Measurements from ENCODE around the gene MAD2L2. TPM values are rescaled to one million over a fixed set of nuclear protein-coding genes. Genes with fewer than 3 reads are reported as not detected.

MAD2L2 gene
- total and polyA plus RNA-seq, 4 experiments from 2014 or later, result 20.7 to 55.1 (median 37.1) TPM

DNA sequence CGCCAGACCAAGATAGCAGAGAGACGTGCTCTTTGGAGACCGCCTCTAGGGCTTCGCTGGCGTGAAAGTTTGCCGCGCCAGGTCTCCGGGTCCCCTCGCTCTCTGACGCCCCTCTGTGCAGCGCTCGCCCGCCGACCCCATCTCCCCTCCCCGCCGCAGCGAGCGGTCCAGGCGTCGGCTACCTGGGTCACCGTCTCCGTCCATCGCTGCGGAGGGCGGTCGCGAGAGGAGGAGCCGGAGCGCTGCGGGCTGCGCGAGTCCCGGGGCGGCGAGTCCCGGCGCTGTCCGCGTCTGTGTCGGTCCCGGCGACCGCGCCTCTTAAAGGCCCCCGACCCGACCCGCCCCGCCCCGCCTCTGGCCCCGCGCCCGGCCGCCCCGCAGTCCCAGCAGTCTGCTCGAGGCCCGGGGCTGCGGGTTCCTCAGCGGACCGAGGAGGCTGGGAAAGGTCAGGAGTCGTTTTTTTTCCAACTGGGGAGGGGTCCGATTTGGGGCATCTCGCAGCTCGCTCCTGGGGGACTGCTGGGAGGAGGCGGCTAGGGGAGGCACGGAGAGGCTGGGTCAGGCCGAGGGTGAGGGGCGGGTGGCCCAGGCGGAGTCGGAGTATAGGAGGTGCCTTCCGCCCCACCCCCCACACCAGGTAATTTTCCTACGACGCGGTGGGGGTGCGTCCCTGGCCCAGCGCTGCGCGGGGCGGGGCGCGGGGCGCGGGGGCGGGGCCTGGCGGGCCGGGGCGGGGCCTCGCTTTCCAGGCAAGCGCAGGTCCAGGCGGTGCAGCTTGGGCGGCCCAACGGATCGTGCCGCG, 26.6 kb downstream of the MAD2L2 start, which contains the start of the genes FBXO2 and FBXO44:
Gene FBXO2 (minus strand): TSS at position 293 of the 802 bp plus-strand sequence. CDS start 89 bp downstream, at position 204.
Gene FBXO44 (plus strand): TSS at position 741 of the 802 bp plus-strand sequence. CDS start 959 bp downstream, outside the sequence.
- no peaks in the 10 kb centered on the region for H3K9me3 ChIP-seq (ENCODE audit: control insufficient read depth in 1 of 2, low read length in 2 of 2)
- Mint-ChIP-seq H3K9me3 (no peaks in the 10 kb centered on the region), H3K27ac (peak within 1 kb of the TSS in 5 of 7 donors; percentile 6 to 75 (median 60)), H3K4me1 (peaks cover 11 to 44% (median 31%) of the 10 kb centered on the region in 4 donors), H3K4me3 (peak within 1 kb of the TSS; percentile 66 to 84 (median 77)), H3K36me3 (peaks cover 0 to 7% of the 10 kb centered on the region in 2 donors), H3K27me3 (no peaks in the 10 kb centered on the region)
- peak within 1 kb of the TSS; percentile 55 to 58 for H3K4me3 ChIP-seq (ENCODE audit: low read length in 2 of 2)
- H3K36me3 ChIP-seq (ENCODE audit: insufficient read depth, low read length), result peaks cover 7% of the 10 kb centered on the region
- intact Hi-C loops (cut with micrococcal nuclease), result loop anchor here (1.0 kb wide), 2 partner anchors 10 to 27 kb away; partner anchors contain the start of genes FBXO6 and MAD2L2
- peak; percentile 50 to 77 (median 67) for DNase-seq
- H3K27ac ChIP-seq (ENCODE audit: low read depth, low read length), result peak within 1 kb of the TSS; percentile 38
- CTCF ChIA-PET (ENCODE audit: partially characterized antibody), result interaction anchor here (1.0 to 13.4 kb wide), 7 partner anchors 10 to 66 kb away, joined by 3 to 165 read pairs (median 4); partner anchors contain the start of gene FBXO6
- H3K4me1 ChIP-seq (ENCODE audit: insufficient read depth, low read length), result peaks cover 32% of the 10 kb centered on the region
- POLR2A ChIA-PET (ENCODE audit: partially characterized antibody), result interaction anchor here (0.7 to 8.1 kb wide), 9 partner anchors 9 to 642 kb away, joined by 3 to 73 read pairs (median 4); partner anchors contain the start of genes AGTRAP, FBXO6, MAD2L2 and TARDBP
- H3K27me3 ChIP-seq (ENCODE audit: insufficient read depth, low read length), result no peaks in the 10 kb centered on the region

DNA sequence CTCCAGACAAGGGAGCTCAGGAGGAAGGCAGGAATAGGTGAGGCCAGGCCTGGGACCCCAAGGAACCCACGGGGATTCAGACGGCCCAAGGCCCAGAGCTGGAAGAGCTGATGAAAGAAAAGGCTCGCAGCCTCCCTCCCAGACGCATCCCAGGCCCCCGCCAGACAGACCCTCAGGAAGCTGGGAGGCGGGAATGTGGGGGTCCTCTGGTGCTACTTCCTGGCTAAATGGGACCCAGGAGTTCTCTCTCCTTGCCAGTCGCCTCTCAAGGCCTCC, 27.1 kb downstream of the MAD2L2 start:
- no peaks in the 10 kb centered on the region for H3K9me3 ChIP-seq (ENCODE audit: control insufficient read depth in 1 of 2, low read length in 2 of 2)
- Mint-ChIP-seq H3K4me1 (peaks cover 11 to 47% (median 32%) of the 10 kb centered on the region in 4 donors), H3K27ac (peak overlapping the region in 4 of 7 donors; percentile 6 to 72 (median 42)), H3K36me3 (peaks cover 0 to 5% of the 10 kb centered on the region in 2 donors), H3K27me3 (no peaks in the 10 kb centered on the region), H3K4me3 (peak overlapping the region; percentile 46 to 75 (median 52)), H3K9me3 (no peaks in the 10 kb centered on the region)
- CTCF ChIA-PET (ENCODE audit: partially characterized antibody), result interaction anchor here (1.0 to 13.4 kb wide), 8 partner anchors 10 to 617 kb away, joined by 3 to 165 read pairs (median 4); partner anchors contain the start of gene FBXO6
- no peak for DNase-seq
- no peak overlapping the region for H3K4me3 ChIP-seq (ENCODE audit: low read length in 2 of 2)
- intact Hi-C loops (cut with micrococcal nuclease), result loop anchor here (1.0 kb wide), 2 partner anchors 11 to 28 kb away; partner anchors contain the start of genes FBXO6 and MAD2L2
- H3K27me3 ChIP-seq (ENCODE audit: insufficient read depth, low read length), result no peaks in the 10 kb centered on the region
- H3K27ac ChIP-seq (ENCODE audit: low read depth, low read length), result no peak overlapping the region
- peaks cover 7% of the 10 kb centered on the region for H3K36me3 ChIP-seq (ENCODE audit: insufficient read depth, low read length)
- peaks cover 33% of the 10 kb centered on the region for H3K4me1 ChIP-seq (ENCODE audit: insufficient read depth, low read length)
- POLR2A ChIA-PET (ENCODE audit: partially characterized antibody), result interaction anchor here (1.4 to 8.1 kb wide), 6 partner anchors 10 to 642 kb away, joined by 3 to 73 read pairs (median 4); partner anchors contain the start of genes FBXO6 and TARDBP

- Mint-ChIP-seq H3K27me3 (no peaks in the 10 kb centered on the region), H3K9me3 (no peaks in the 10 kb centered on the region), H3K27ac (peak overlapping the region in 4 of 7 donors; percentile 36 to 72 (median 60)), H3K4me3 (peak overlapping the region; percentile 51 to 75 (median 66)), H3K36me3 (peaks cover 0 to 4% of the 10 kb centered on the region in 2 donors), H3K4me1 (peaks cover 11 to 52% (median 32%) of the 10 kb centered on the region in 4 donors)
- H3K27me3 ChIP-seq (ENCODE audit: insufficient read depth, low read length), result no peaks in the 10 kb centered on the region
- ChIA-PET CTCF (ENCODE audit: partially characterized antibody) (interaction anchor here (1.0 to 13.4 kb wide), 9 partner anchors 10 to 616 kb away, joined by 3 to 165 read pairs (median 4); partner anchors contain the start of gene FBXO6), POLR2A (ENCODE audit: partially characterized antibody) (interaction anchor here (0.9 to 8.1 kb wide), 7 partner anchors 11 to 641 kb away, joined by 3 to 73 read pairs (median 4); partner anchors contain the start of genes FBXO6 and TARDBP)
- intact Hi-C loops (cut with micrococcal nuclease), result no loop called here
- DNase-seq, result no peak
- peaks cover 7% of the 10 kb centered on the region for H3K36me3 ChIP-seq (ENCODE audit: insufficient read depth, low read length)
- no peak overlapping the region for H3K27ac ChIP-seq (ENCODE audit: low read depth, low read length)
- H3K9me3 ChIP-seq (ENCODE audit: control insufficient read depth in 1 of 2, low read length in 2 of 2), result no peaks in the 10 kb centered on the region
- H3K4me3 ChIP-seq (ENCODE audit: low read length in 2 of 2), result no peak overlapping the region
- H3K4me1 ChIP-seq (ENCODE audit: insufficient read depth, low read length), result peaks cover 33% of the 10 kb centered on the region
Measured at GRCh38 chr1:11653101-11653860, 27.7 kb downstream of the MAD2L2 start.

DNA sequence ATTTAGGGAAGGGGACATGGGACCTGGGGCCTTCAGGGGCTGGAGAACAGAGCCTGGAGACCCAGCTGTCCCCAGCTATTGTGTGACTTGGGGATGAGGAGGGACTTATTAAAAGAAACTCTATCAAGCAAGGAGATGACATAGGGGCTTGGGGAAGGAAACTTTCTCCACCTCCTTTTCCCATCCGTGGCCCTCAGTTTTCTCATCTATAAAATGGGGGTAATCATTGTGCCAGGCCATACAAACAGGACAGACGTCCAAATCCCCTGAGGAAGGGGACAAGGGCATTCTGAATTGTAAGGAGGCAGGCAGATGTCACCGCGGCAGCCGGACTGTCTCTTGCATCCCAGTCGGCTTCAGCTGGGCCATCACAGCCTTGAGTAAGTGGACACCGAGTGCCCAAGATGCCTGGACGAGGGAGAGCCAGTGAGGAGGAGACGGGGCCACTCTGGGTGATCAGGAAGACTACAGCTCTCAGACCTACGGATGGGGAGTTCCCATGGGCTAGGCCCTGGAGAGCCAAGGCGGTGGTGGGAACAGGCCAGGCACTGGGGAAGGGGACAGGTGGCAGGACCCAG, 28.7 kb downstream of the MAD2L2 start:
- no peak overlapping the region for H3K4me3 ChIP-seq (ENCODE audit: low read length in 2 of 2)
- H3K4me1 ChIP-seq (ENCODE audit: insufficient read depth, low read length), result peaks cover 33% of the 10 kb centered on the region
- H3K9me3 ChIP-seq (ENCODE audit: control insufficient read depth in 1 of 2, low read length in 2 of 2), result no peaks in the 10 kb centered on the region
- Mint-ChIP-seq H3K36me3 (peaks cover 0 to 4% of the 10 kb centered on the region in 2 donors), H3K27me3 (no peaks in the 10 kb centered on the region), H3K4me3 (peak overlapping the region in 5 of 8 donors; percentile 22 to 74 (median 54)), H3K27ac (peak overlapping the region in 5 of 7 donors; percentile 3 to 72 (median 69)), H3K4me1 (peaks cover 11 to 52% (median 32%) of the 10 kb centered on the region in 4 donors), H3K9me3 (no peaks in the 10 kb centered on the region)
- intact Hi-C loops (cut with micrococcal nuclease), result no loop called here
- no peak for DNase-seq
- ChIA-PET POLR2A (ENCODE audit: partially characterized antibody) (interaction anchor here (0.9 to 8.1 kb wide), 5 partner anchors 12 to 78 kb away, joined by 3 to 73 read pairs (median 27); partner anchors contain the start of gene FBXO6), CTCF (ENCODE audit: partially characterized antibody) (interaction anchor here (1.6 to 13.4 kb wide), 5 partner anchors 9 to 615 kb away, joined by 3 to 165 read pairs (median 22); partner anchors contain the start of gene FBXO6)
- no peaks in the 10 kb centered on the region for H3K27me3 ChIP-seq (ENCODE audit: insufficient read depth, low read length)
- H3K27ac ChIP-seq (ENCODE audit: low read depth, low read length), result no peak overlapping the region
- peaks cover 3% of the 10 kb centered on the region for H3K36me3 ChIP-seq (ENCODE audit: insufficient read depth, low read length)

GRCh38 chr1:11651017-11651416, 29.9 kb downstream of the MAD2L2 start:
- intact Hi-C loops (cut with micrococcal nuclease), result no loop called here
- ChIA-PET CTCF (ENCODE audit: partially characterized antibody) (interaction anchor here (0.7 to 13.4 kb wide), 13 partner anchors 8 to 613 kb away, joined by 3 to 165 read pairs (median 5); partner anchors contain the start of genes CLCN6 and FBXO6), POLR2A (ENCODE audit: partially characterized antibody) (interaction anchor here (0.7 to 8.1 kb wide), 14 partner anchors 9 to 614 kb away, joined by 3 to 73 read pairs (median 4); partner anchors contain the start of genes AGTRAP, FBXO6, MAD2L2 and MTOR)
- peaks cover 0 to 1% (median 0%) of the 10 kb centered on the region in 8 donors for H3K9me3 Mint-ChIP-seq
- no peak overlapping the region for H3K27ac ChIP-seq (ENCODE audit: low read depth, low read length)
- H3K27me3 ChIP-seq (ENCODE audit: insufficient read depth, low read length), result no peaks in the 10 kb centered on the region
- no peaks in the 10 kb centered on the region for H3K36me3 ChIP-seq (ENCODE audit: insufficient read depth, low read length)
- peak overlapping the region; percentile 3 to 94 (median 82) for H3K4me3 Mint-ChIP-seq
- H3K4me1 ChIP-seq (ENCODE audit: insufficient read depth, low read length), result peaks cover 32% of the 10 kb centered on the region
- H3K36me3 Mint-ChIP-seq, result peaks cover 0 to 2% of the 10 kb centered on the region in 2 donors
- peak overlapping the region; percentile 14 to 81 (median 65) for H3K27ac Mint-ChIP-seq
- H3K27me3 Mint-ChIP-seq, result no peaks in the 10 kb centered on the region
- peaks cover 11 to 51% (median 32%) of the 10 kb centered on the region in 4 donors for H3K4me1 Mint-ChIP-seq
- H3K9me3 ChIP-seq (ENCODE audit: control insufficient read depth in 1 of 2, low read length in 2 of 2), result no peaks in the 10 kb centered on the region
- H3K4me3 ChIP-seq (ENCODE audit: low read length in 2 of 2), result peak overlapping the region in 1 of 2 donors; percentile 30
- no peak for DNase-seq
